ENCODE data around the gene PLEKHG7.
"Not testable (repeated sequence)": the region's sequence is repeated elsewhere in the genome, so short reads cannot be mapped to it uniquely, and the experiment has no call there.

The PLEKHG7 gene, protein sequence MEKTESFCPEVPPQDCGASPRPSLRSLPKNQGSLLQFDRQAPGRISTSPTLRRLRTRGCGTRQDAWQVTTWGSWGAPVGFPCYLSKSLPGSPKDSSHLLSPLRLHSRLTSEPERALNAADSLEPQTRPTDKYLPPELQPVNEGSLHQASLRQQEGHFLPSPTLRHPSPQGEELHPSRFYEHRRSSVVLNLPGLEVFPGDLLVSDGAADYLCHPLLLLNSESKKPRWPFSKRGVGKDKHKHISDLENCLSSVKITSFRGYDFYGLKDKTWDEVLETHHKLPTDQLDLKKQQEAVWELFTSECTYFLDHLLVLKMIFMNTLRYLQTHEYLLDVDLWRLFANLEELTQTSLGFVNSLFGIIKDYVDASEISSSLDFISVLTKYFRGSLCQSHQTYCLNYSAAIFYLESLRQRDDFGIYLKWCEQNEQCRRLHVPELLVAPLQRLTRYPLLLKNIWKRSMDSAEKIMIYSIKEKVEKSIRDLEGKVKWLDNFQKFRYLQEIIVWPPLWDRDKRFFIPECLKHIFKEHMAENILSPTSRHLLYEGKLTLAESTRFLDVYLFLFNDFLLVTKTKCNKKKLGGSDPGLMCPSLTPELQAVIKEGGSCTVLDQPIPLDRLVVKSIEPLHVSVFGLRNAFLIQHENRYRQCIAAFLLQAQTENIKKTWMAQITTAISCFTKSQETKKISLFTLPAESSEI

DNA sequence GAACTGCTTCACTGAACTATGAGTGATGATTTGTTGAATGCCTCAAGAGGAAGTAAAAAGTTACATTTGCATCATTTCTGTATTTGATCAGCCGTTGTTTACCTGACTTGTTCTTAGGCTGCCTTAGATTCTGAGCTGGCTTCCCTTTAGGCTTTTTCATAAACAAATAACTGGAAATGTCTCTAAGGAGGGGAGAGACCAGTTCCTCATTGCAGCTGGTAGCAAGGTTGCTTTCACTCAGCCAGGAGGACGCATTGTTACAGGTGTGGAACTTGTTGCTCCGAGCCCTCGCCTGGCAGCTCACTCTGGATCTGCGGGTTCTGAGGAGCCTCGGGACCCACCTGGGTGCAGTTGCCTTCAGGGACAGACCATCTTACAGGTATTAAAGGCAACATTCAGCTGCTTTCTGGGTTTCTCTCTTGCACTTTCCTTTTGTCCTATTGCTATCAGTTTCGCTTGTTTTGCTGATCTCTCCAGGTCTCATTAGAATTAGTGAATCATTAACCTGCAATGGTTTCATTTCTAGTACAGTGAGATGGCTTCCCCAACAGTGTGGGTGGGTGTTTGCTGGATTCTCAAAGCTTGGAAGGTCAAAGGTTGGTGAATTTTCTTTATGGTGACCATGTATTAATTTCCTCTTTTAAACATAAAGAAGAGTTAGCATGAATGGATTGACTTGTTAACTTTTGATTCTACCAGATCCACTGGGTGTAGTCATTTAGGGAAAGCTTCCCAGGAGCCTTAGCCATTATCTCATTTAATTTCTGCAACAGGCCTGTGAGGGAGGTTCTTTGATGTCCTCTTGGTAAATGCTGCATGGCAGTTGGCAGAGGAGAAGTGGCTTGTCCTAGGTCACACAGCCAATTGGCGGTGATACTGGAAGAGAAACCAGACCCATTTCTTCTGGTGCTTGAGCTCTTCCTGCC is at the start of gene PLEKHG7:
TSS of gene PLEKHG7 (plus strand) at position 236 of the 926 bp plus-strand sequence. CDS start 3,643 bp downstream, outside the sequence.
- no peak for DNase-seq

DNA sequence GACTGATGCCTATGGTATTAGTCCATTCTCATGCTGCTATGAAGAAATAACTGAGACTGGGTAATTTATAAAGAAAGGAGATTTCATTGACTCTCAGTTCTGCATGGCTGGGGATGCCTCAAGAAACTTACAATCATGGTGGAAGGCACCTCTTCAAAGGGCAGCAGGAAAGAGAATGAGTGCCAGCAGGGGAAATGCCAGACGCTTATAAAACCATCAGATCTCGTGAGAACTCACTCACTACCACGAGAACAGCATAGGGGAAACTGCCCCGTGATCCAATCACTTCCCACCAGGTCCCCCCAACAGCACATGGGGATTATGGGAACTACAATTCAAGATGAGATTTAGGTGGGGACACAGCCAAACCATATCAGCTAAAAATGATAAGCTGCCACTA is 48.5 kb upstream of the PLEKHG7 start:
- DNase-seq, result not testable (repeated sequence)

DNA sequence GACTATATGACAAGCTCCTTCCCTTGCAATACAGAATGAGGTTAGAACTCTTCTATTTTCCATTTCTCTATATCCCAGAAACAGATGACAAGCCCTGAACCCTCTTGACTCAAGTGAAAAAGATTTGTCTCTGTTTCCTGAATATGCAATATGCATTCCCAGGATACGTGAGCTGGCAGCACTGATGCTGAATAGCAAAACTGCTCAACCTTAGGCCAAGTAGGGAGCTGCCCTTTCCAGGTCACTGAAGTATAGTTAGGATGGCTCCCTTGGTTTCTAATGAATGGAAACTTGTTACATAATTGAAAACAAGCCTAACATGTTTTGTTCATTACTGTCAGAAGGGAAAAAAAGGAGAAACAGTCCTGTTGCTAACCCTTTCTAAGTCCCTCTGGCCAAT is 47.9 kb upstream of the PLEKHG7 start:
- no peak for DNase-seq

DNA sequence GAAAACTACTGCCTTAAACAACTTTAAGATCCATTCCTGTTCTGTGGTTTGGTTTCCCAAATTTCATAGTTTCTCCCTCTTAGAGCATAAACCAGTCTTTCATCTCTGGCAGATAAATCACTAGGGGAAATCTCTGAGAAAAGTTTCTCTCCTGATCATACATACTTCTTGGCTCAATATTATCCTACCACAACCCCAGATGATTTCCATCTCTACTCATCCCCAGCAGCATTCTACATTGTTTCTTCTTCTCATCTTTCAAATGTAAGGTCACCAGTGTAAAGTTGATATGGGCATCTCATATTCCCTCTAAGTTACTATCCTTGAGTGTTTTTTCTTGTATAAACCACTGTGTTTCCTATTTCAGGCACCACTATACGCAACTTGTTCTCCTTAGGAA is 45.9 kb upstream of the PLEKHG7 start:
- no peak for DNase-seq

DNA sequence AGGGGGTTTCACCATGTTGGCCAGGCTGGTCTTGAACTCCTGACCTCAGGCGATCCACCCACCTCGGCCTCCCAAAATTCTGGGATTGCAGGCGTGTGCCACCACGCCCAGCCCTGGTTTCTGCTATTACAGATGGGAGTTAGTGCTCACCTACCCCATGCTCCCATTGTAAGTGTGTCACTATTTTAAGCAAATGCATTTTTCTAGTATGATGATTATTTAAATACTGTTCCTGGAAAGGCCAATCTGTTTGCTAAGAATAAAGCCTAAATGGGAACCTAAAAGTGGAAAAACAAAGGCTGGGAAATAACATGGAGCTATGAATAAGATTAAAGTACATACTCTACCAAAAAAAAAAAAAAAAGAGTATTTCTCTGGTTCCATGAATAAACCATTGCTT is 45.0 kb upstream of the PLEKHG7 start:
- DNase-seq, result no peak

DNA sequence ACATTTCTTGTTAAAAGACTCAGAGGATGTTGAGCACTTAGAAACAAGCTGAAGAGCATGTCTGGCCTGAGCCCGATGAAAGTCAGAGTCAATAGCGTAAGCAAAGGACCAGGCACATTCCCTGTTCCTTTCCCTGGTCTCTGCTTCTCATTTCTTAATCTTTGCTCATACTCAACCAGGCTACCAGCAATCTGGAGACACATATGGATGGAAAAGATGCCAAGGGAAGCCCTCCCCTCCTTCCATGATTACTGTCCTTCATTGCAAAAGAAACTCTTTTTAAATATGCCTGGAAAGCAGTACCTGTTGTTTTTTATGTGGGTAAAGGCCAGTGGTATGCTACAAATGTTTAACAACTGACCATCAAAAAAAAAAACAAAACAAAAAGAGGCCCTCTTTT is 44.2 kb upstream of the PLEKHG7 start:
- no peak for DNase-seq

DNA sequence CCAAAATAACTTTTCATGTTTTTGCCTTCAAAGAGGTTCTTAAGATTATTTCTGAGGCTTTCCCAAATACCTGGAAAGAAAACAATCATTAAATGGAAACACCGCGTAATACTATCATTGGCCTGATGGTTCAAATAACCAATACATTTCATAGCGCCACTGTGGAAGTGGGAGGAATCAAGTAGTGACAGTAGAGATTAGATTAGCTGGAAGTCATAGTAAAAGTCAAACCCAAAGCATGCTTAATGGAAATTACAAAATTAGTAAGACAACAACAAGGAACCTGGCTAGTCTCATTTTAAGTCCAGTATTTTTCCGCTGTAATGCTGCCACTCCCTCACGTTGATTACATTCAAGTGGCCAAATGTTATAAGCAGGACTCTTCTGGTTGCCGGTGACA is 41.5 kb upstream of the PLEKHG7 start:
- no peak for DNase-seq

DNA sequence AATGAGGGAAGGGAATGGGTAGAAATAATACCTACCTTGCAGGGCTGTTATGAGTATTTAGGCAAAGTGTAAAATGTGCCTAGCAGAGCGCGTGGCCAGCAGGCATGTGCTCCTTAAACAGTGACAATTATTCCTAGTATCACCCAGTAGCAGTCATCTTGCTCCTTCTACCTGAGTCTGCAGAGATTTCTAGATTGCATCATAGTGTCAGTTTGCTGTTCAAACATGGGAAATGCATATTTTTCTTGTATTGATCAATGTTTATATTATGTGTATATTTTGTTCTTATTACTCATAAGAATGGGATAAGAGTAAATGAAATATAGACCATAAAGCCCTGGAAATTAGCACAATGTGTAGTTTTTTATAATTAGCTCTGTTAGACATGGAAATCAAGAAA is 37.3 kb upstream of the PLEKHG7 start:
- DNase-seq, result no peak

DNA sequence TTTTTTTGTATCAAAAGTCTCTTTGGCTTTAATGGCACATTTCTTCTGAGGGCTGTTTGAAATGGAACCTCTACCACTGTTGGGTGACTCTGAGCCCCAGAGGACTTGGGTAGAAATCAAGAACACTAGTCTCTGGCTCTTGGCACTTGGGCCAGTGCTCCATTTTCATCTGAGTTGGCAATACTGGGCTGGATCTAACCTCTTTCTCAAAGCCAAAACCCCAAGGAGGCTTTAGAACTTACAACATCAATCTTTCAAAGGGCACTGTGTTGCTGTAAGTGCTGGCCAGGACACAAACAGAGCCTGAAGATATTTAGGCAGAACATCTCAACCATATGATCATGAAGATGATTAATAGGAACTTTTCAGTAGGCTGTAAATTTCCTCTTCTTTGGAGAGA is 34.0 kb upstream of the PLEKHG7 start:
- DNase-seq, result no peak

DNA sequence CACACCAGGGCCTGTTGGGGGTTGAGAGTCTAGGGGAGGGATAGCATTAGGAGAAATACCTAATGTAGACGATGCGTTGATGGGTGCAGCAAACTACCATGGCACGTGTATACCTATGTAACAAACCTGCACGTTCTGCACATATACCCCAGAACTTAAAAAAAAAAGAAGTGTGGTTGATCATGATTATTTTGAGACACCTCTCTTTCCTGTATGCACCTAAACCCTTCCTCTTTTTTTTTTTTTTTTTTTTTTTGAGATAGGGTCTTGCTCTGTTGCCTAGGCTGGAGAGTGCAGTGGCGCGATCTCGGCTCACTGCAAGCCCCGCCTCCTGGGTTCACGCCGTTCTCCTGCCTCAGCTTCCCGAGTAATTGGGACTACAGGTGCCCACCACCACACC is 31.3 kb upstream of the PLEKHG7 start:
- DNase-seq, result not testable (repeated sequence)

DNA sequence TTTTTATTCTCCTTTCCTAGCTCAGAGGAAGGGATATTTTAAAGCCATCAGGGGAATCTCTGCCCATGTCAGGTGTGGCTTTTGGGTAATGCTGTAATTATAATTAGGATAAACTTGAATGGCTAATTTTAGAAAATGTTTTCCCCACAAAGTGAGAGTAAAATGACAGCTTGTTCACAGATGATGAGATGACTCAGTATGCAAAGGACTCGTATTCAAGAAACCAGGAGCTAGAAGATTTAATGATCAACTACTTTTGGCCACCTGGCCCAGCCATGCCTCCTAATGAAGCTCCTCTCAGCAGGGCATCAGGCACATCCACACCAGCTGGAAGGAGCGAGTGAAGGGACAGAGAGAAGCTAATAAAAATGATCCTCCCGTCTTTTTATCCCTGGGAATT is 29.0 kb upstream of the PLEKHG7 start:
- DNase-seq, result no peak

DNA sequence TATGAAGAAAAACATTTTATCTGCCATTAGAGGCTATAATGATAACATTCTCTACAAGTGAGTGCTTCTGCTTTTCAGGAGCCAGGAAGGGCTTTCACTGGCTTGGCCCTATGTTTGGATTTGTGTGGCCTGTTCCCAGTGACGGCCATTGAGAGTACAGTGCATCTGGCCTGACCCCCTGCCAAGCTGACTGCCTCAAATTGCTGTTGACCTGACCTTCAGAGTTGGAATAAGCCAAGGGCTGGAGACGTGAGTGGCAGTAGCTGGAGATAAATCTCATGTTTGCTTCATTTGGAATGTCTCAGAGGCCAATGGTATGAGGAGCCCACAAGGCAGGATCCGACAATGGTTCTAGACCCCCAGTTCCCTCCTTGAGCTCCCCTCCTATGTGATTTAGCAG is 28.3 kb upstream of the PLEKHG7 start:
- no peak for DNase-seq

DNA sequence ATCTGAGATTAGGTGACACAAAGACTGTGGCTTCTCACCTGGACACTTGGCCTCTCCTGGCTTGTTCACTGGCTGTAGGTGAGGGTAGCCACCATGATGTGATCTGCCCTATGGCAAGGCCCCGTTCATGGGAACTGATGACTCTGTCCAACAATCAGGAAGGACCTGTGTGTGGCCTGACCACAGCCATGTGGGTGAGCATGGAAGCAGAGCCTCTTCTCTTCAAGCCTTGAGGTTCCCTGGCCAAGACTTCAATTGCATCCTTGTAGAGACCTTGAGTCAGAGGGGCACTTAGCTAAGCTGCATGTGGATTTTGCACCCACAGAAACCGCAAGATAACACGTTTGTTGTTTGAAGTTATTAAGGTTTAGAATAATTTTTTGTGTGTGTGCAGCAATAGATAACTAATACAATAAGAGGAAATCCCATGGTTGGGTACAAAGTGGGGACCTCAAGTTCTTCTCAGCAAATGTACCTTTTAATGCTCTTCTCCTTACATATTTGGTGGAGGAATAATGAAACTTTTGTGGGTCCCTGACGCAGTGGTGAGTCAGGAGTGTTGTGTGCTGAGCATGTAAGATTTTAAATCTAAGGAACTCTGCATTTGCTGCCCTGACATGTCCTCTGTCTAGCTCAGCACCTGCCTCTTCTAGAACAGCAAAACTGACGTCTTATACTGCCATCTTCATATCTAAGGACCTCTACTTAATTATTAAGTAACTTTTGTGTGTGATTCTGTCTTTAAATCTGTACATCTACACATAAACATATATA is 27.5 kb upstream of the PLEKHG7 start:
- no peak for DNase-seq

DNA sequence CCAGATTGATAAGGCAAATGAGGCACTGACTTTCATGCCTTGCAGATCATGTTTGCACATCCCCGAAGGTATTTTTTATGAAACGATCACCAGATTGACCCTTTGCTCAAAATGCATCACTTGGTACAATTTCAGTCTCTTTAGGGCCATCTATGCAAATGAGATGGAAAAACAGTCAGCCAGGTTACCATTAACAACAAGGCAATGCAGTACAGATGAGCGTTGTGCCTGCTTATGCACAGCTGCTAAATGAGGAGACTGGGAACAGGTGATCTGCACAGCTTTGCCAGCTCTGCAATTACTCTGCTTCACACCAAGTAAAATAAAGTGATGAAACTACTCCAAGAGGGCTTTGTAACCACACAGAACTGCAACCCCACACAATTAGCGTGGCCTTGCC is 26.1 kb upstream of the PLEKHG7 start:
- no peak for DNase-seq

DNA sequence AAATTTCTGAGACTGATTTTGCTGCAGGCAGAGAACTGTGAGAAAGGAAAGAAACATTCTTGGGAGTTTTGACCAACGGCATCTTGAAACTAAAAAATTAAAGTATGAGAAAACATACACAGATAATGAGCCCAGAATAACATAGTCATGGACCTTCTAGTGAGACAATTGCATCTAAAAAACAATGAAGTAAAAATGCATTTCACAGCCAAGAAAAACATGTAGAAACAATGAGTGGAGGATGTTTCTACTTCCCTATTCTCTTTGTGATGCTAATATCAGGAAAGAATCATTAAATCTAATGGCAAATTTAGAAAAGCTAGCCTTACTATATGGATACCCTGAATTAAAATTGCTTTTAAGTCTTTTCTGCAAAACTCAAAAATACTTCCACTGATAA is 12.2 kb upstream of the PLEKHG7 start:
- DNase-seq, result no peak

DNA sequence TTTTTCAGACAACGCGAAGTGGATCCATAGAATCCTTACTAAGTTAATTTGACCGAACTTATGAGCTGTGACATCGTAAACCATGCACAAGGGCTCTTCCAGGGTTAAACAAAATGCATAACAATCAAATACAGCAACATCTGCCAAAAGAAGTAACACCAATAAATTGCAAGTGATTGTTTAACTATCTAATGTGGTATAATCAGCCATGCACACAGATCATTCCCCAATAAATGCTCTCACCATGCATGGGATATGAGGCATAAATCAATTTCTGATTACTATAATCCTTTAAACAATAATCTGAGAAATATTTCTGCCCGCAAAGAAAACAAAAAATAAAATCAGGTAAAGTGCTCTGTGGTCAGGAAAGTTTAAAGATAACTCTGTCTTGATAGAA is 7.7 kb upstream of the PLEKHG7 start:
- no peak for DNase-seq

DNA sequence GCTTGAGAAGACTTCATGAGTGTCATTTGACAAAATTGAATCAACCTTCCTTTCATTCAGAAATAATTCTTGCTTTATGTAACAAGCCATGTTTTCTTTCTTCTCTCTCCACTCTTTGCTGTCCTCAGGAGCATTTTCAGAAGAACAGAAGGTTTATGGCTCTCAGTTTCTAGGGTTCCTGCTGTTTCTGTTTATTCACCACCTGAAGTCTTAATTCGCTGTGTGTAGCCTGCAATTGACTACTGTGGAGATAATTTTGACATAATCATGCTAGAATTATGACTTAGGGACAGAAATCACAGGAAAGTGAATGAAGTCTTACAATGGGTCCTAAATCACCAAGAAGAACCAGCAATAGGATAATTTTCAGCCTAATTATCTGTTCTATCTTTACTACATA is 7.2 kb upstream of the PLEKHG7 start:
- no peak for DNase-seq

DNA sequence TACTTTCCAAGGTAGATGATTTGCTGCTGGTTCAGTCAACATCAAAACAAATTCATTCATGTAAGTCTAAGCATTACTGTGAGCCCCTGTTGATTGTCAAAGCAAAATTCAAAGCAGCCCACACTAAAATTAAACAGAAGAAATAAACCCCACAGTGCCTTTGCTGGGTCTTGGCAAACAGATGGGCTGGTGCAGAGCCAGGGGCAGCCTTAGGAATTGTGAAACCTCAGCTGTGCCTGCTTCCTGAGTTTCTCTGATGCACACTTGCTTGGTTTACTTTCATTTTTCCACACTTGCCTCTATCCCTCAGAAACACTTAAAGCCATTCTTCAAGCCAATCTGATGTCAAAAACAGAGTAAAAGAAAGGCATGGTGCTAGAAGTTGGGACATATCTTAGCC is 6.6 kb upstream of the PLEKHG7 start:
- DNase-seq, result no peak

DNA sequence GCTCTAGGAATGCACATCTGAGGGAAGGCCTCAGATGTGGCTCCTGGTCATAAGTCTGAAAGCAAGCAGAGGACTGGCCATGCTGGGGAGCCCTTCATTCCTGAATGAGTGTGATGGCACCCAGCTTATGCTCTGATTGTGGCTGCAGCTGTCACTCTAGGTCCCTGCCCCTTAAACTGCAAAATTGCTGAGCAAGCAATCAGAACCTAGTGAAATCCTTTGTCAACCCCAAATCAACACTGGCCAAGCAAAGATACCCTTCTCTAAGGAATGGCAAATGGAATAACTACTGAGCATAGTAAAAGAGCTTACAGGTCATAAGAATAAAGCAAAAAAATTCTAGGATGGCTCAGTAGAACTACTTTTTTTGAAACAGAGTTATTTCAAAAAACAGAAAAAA is 4.3 kb upstream of the PLEKHG7 start:
- no peak for DNase-seq

DNA sequence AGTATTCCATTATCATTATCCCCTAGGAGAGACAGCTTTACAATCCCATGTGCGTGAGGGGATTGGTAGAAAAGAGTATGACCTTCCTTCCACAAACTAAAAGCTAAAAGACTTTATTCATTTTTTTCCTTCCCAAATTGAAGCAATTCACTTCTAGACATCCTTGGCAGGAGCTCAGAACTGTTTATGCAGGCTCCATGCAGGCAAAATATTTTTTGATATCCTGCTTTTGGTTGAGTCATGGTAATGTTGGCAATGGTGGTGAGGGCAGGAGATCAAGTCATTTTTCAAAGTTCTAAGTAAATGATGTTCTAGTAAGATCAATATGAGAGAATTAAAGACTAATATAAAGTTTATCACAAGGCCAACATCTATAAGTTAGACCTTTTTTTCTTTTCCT is 1.3 kb upstream of the PLEKHG7 start:
- no peak for DNase-seq

DNA sequence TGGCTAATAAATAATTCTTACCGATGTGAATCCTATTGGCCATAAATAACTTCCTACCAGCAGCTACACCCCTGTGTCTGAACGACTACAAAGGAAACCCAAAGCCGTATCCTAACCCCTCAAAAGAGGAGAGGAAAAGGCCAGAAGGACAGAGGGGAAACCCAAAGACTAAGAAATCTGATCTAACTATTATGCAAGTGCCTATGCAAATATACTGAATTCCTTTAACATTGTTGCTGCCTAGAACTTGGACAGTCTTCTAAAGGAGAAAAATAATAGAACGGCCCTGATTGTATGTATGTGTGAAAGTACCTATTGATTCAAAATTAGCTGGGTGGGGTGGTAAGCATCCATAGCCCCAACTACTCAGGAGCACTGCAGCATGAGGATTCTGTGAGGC is 997 bp downstream of the PLEKHG7 start:
- no peak for DNase-seq

DNA sequence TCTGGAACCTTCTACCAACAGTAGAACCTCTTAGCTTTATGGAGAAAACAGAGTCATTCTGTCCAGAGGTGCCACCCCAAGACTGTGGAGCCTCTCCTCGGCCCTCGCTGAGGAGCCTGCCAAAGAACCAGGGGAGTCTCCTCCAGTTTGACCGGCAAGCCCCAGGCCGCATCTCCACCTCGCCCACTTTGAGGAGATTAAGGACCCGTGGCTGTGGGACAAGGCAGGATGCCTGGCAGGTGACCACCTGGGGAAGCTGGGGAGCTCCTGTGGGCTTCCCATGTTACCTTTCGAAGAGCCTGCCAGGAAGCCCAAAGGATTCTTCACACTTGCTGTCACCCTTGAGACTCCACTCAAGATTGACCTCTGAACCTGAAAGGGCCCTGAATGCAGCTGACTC is 3.8 kb downstream of the PLEKHG7 start:
- no peak for DNase-seq

DNA sequence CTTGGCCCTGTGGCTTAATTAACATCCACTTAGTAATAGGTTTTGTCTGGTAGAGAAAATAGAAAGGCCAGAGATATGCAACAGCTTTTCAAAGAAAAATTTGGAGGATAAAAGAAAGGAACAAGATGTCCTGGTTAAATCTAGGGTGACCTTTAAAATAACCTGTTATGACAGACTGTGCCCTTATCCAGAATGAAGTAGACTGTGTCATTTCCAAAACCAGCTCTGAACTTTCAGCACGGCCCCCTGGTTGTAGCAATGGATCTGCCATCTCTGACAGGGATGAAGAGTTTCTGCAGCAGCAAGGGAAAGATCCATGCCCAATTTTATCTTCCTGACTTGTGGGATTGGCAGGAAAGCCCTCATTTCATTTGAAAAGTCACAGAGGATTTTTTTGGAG is 5.1 kb downstream of the PLEKHG7 start:
- no peak for DNase-seq
